ENCODE measurements around the gene TRIM54.
"Not testable (repeated sequence)": the region's sequence is repeated elsewhere in the genome, so short reads cannot be mapped to it uniquely, and the experiment has no call there.

TRIM54 gene

DNA sequence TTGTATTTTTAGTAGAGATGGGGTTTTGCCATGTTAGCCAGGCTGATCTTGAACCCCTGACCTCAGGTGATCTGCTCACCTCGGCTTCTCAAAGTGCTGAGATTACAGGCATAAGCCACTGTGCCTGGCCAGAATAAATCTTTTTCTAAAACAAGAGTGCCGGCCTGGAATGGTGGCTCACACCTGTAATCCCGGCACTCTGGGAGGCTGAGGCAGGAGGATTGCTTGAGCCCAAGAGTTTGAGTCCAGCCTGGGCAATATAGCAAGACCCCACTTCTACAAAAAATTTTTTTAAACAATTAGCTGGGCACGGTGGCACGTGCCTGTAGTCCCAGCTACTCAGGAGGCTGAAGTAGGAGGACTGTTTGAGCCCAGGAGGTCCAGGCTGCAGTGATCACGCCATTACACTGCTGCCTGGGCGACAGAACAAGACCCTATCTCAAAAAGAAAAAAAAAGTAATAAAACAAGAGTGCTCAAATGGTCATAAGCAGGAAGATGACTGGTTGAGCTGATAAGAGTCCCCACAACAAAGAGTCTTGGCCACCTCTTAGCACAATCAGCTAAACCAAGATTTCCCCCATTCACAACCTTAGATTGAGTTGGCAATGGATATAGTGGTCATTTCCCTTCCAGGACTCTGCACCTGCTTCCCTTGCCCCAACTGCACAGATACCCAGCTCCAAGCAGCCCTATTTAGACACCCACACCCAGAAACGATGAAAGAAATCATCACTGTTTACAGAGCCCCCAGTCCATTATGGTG lies 31.8 kb downstream of the TRIM54 start:
- Histone ChIP-seq H3K9me3 (no peaks in the 10 kb centered on the region), H3K27ac (no peak overlapping the region), H3K27me3 (no peaks in the 10 kb centered on the region), H3K4me3 (ENCODE audit: low read depth in 1 of 2, low read length in 1 of 2) (no peak overlapping the region), H3K4me1 (ENCODE audit: control insufficient read depth in 1 of 2, insufficient read depth in 1 of 2, low read depth in 1 of 2, low read length in 1 of 2) (no peaks in the 10 kb centered on the region), H3K36me3 (peaks cover 31% of the 10 kb centered on the region)
- TF ChIP-seq, protein P1, sequence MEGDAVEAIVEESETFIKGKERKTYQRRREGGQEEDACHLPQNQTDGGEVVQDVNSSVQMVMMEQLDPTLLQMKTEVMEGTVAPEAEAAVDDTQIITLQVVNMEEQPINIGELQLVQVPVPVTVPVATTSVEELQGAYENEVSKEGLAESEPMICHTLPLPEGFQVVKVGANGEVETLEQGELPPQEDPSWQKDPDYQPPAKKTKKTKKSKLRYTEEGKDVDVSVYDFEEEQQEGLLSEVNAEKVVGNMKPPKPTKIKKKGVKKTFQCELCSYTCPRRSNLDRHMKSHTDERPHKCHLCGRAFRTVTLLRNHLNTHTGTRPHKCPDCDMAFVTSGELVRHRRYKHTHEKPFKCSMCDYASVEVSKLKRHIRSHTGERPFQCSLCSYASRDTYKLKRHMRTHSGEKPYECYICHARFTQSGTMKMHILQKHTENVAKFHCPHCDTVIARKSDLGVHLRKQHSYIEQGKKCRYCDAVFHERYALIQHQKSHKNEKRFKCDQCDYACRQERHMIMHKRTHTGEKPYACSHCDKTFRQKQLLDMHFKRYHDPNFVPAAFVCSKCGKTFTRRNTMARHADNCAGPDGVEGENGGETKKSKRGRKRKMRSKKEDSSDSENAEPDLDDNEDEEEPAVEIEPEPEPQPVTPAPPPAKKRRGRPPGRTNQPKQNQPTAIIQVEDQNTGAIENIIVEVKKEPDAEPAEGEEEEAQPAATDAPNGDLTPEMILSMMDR (IDR thresholded peaks at IDR 0.05): no peak

DNA sequence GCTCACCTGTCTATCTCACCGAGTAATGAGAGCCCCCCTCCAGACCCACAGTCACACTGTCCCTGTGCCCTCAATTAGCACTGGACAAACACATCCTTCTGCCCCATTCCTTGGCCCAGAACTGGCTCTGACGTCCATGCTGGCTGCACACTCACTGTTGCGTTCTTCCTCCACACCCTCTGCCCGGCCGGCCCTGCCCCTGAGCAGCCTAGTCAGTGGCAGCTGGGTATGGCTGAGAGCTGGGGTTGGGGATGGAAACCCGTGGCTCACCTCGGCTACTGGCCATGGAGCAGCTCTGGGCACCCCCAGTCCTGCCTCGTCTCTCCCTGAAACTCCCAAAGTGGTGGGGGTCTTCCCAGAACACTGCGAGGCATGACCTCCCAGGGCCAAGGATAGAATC lies 32.5 kb downstream of the TRIM54 start:
- no peaks in the 10 kb centered on the region for H3K4me1 ChIP-seq (ENCODE audit: control insufficient read depth in 1 of 2, insufficient read depth in 1 of 2, low read depth in 1 of 2, low read length in 1 of 2)
- H3K27ac ChIP-seq: no peak overlapping the region
- no peaks in the 10 kb centered on the region for H3K9me3 ChIP-seq
- no peak overlapping the region for H3K4me3 ChIP-seq (ENCODE audit: low read depth in 1 of 2, low read length in 1 of 2)
- TF ChIP-seq, protein P1 (IDR thresholded peaks at IDR 0.05): no peak
- no peaks in the 10 kb centered on the region for H3K27me3 ChIP-seq
- H3K36me3 ChIP-seq: peaks cover 27% of the 10 kb centered on the region

DNA sequence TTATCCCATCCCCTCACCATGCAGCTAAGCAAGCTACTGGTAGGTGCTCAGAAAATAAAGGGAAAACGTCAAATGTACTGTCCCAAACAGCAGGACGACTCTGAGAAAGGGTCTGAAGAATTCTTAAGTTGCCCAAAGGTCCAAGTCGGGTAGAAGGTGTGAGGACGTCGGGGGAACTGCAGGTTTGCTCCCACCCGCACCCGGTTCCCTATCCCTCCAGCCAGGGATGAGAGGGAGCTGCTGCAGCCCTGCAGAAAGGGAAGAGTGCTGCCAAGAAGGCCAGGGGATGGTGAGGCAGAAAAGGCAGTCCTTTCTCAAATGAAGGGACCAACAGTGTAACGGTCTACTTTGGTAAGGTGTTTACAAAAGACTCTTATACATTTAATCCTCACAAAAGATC lies 32.9 kb downstream of the TRIM54 start:
- no peaks in the 10 kb centered on the region for H3K9me3 ChIP-seq
- peaks cover 23% of the 10 kb centered on the region for H3K36me3 ChIP-seq
- H3K4me1 ChIP-seq (ENCODE audit: control insufficient read depth in 1 of 2, insufficient read depth in 1 of 2, low read depth in 1 of 2, low read length in 1 of 2): no peaks in the 10 kb centered on the region
- H3K4me3 ChIP-seq (ENCODE audit: low read depth in 1 of 2, low read length in 1 of 2): no peak overlapping the region
- TF ChIP-seq, protein P1 (IDR thresholded peaks at IDR 0.05): no peak
- H3K27ac ChIP-seq: no peak overlapping the region
- no peaks in the 10 kb centered on the region for H3K27me3 ChIP-seq

DNA sequence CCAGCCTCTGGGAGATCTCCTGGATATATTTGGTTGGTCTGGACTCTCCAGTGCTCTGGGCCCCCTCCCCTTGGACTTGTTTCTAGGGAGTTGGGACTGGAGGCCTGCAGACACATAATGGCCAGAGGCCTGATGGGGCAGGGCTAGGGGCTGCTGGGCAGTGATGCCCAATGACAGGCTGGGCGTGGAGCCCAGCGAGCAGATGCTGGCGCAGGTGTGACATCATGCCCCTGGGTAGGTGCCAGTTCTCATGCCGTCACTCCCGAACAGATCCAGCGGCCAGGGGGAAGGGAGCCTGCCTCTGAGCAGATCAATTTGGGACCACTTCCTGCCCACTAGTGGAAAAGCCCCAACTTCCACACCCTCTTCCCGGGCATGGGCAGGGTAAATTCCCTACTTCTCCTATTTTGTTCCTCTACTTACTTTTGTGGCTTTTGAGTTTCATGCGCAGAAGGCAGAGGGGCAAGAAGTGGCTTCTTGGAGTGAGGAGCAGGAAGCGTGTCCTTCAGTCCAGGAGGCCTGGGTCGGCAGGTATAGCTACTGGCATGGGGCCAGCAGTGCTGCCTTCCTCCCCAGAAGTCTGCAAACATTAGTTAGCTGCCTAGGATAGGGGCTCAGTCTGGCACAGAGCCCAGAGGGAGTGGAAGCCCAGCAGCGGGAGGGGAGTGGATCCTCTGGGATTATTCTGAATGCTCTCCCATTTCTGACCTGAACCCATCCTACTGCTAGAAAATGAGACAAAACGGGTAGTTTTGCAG lies 34.6 kb downstream of the TRIM54 start:
- Histone ChIP-seq H3K4me1 (ENCODE audit: control insufficient read depth in 1 of 2, insufficient read depth in 1 of 2, low read depth in 1 of 2, low read length in 1 of 2) (no peaks in the 10 kb centered on the region), H3K9me3 (no peaks in the 10 kb centered on the region), H3K4me3 (ENCODE audit: low read depth in 1 of 2, low read length in 1 of 2) (no peak overlapping the region), H3K27ac (no peak overlapping the region), H3K27me3 (no peaks in the 10 kb centered on the region), H3K36me3 (peaks cover 14% of the 10 kb centered on the region)
- TF ChIP-seq, protein P1 (IDR thresholded peaks at IDR 0.05): no peak

DNA sequence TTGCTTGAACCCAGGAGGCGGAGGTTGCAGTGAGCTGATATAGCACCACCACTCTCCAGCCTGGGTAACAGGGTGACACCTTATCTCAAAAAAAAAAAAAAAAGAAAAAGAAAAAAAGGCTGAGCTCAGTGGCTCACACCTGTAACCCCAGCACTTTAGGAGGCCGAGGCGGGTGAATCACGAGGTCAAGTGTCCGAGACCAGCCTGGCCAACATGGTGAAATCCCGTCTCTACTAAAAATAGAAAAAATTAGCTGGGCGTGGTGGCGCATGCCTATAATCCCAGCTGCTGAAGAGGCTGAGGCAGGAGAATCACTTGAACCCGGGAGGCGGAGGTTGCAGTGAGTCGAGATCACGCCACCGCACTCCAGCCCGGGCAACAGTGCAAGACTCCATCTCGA lies 37.6 kb downstream of the TRIM54 start:
- H3K4me1 ChIP-seq (ENCODE audit: control insufficient read depth in 1 of 2, insufficient read depth in 1 of 2, low read depth in 1 of 2, low read length in 1 of 2): peaks cover 16 to 19% of the 10 kb centered on the region in 2 experiments
- not testable (repeated sequence) for H3K36me3 ChIP-seq; H3K9me3 ChIP-seq; H3K27me3 ChIP-seq; H3K4me3 ChIP-seq (ENCODE audit: low read depth in 1 of 2, low read length in 1 of 2); H3K27ac ChIP-seq

DNA sequence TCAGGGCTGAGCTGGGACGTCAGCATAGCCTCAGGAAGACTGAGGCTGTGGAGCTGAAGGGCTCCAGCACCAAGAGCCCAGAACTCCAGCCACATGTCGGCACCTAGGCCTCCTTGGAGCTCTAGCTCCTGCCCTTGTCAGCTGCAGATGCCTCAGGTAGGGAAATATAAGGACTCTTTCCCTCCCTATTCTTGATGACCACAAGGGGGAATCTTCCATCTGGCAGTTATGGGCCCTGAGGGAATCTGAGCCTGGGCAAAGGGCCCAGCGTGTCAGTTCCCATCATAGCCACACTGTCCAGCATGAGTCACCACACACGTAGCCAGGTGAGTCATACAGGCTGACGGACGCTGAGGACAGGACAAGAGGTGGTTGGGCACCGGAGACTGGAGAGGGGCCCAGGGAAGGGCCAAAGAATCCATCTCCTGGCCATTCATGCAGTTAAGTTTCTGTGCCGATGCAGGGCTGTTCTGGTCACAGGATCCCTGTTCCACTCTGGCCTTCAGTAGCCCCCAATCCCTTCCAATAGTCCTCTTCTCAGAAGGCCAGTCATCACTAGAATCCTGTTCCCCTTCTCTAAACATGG lies 38.8 kb downstream of the TRIM54 start:
- no peaks in the 10 kb centered on the region for H3K27me3 ChIP-seq
- H3K9me3 ChIP-seq: no peaks in the 10 kb centered on the region
- H3K4me1 ChIP-seq (ENCODE audit: control insufficient read depth in 1 of 2, insufficient read depth in 1 of 2, low read depth in 1 of 2, low read length in 1 of 2): peaks cover 16 to 19% of the 10 kb centered on the region in 2 experiments
- H3K36me3 ChIP-seq: peaks cover 10% of the 10 kb centered on the region
- H3K27ac ChIP-seq: no peak overlapping the region
- TF ChIP-seq, protein P1 (IDR thresholded peaks at IDR 0.05): no peak
- H3K4me3 ChIP-seq (ENCODE audit: low read depth in 1 of 2, low read length in 1 of 2): no peak overlapping the region
